Measurements from ENCODE around the gene TTC9.

Gene TTC9

GRCh38 chr14:70716483-70716882, 74.8 kb downstream of the TTC9 start:
- no peak for DNase-seq (ENCODE audit: low spot score)

- no peak for DNase-seq (ENCODE audit: low spot score)
Measured at GRCh38 chr14:70716958-70717357, 75.2 kb downstream of the TTC9 start.

GRCh38 chr14:70718383-70719118, 76.8 kb downstream of the TTC9 start:
- no peak for DNase-seq (ENCODE audit: low spot score)

GRCh38 chr14:70721542-70721941, 79.8 kb downstream of the TTC9 start:
- DNase-seq (ENCODE audit: low spot score): peak; percentile 28

- no peak for DNase-seq (ENCODE audit: low spot score)
Measured at GRCh38 chr14:70722418-70722817, 80.7 kb downstream of the TTC9 start.

GRCh38 chr14:70723276-70723675, 81.6 kb downstream of the TTC9 start:
- DNase-seq (ENCODE audit: low spot score): no peak

GRCh38 chr14:70724110-70724509, 82.4 kb downstream of the TTC9 start:
- no peak for DNase-seq (ENCODE audit: low spot score)

- no peak for DNase-seq (ENCODE audit: low spot score)
Measured at GRCh38 chr14:70724944-70725343, 83.2 kb downstream of the TTC9 start.

Measured in RKO (cell line).